Measurements from ENCODE around the gene PGR.

PGR gene

GRCh38 chr11:101008961-101009689 is 120.5 kb downstream of the PGR start:
- DNase-seq = no peak

GRCh38 chr11:101003468-101003867 is 126.1 kb downstream of the PGR start:
- DNase-seq = no peak

- no peak for DNase-seq
Observed at GRCh38 chr11:100999756-101000155, 129.9 kb downstream of the PGR start.

GRCh38 chr11:100994966-100995365 is 134.6 kb downstream of the PGR start:
- no peak for DNase-seq

GRCh38 chr11:100991541-100991940 is 138.1 kb downstream of the PGR start:
- DNase-seq = no peak

GRCh38 chr11:100990931-100991330 is 138.7 kb downstream of the PGR start:
- DNase-seq = no peak

- no peak for DNase-seq
Observed at GRCh38 chr11:100984668-100985067, 144.9 kb downstream of the PGR start.

GRCh38 chr11:100981196-100981824 is 148.3 kb downstream of the PGR start:
- DNase-seq = no peak

GRCh38 chr11:100980156-100980555 is 149.5 kb downstream of the PGR start:
- no peak for DNase-seq
